Ovary (tissue), 9 donors: ENCODE data around the gene PCSK5. TPM values are rescaled to one million over a fixed set of nuclear protein-coding genes. Genes with fewer than 3 reads are reported as not detected.

Experiments used
- DNase-seq, 5 donors: peaks; one replicate each; pipeline ENCODE4 v3.0.0-alpha.2; 2019 to 2020
- H3K27ac ChIP-seq, 2 donors: fragments of 200-600 bp; one replicate each; pipeline versions ENCODE4 v1.5.1 to v1.8.0; 2019 to 2022
- H3K27me3 ChIP-seq: fragments of 200-600 bp; one replicate; pipeline ENCODE4 v1.8.0; 2022
- H3K36me3 ChIP-seq: fragments of 200-600 bp; sonication (generic); one replicate; pipeline ENCODE4 v1.5.1; 2019
- H3K4me1 ChIP-seq: one replicate; pipeline ENCODE4 v1.8.1; 2013; ENCODE audit warnings: mild to moderate bottlenecking, moderate library complexity; ENCODE audit not compliant: insufficient read depth
- H3K4me3 ChIP-seq: fragments of 200-600 bp; sonication (generic); one replicate; pipeline ENCODE4 v1.5.1; 2017
- H3K9me3 ChIP-seq, 2 donors: fragments of 200-600 bp in 1 of 2; sonication (generic) in 1 of 2; one replicate each; pipeline versions ENCODE4 v1.5.1 to v1.8.1; 2013 to 2019; ENCODE audit warnings: mild to moderate bottlenecking in 1 of 2, moderate library complexity in 1 of 2
- CTCF ChIP-seq, 3 donors: fragments of 450-650 bp in 2 of 3; fragments of 200-600 bp in 1 of 3; IDR thresholded peaks; one replicate each; pipeline versions ENCODE4 v1.5.1 to v1.8.0; 2016 to 2022; ENCODE audit warnings: antibody characterized with exemption in 3 of 3, mild to moderate bottlenecking in 1 of 3
- EP300 ChIP-seq: sonication (generic); formaldehyde crosslinking; IDR thresholded peaks from one replicate; pipeline ENCODE4 v1.6.1; 2017; ENCODE audit warnings: antibody characterized with exemption
- POLR2A ChIP-seq: fragments of 450-650 bp; IDR thresholded peaks from one replicate; pipeline ENCODE4 v1.6.1; 2017; ENCODE audit warnings: antibody characterized with exemption, mild to moderate bottlenecking, moderate library complexity
- WGBS, 3 donors: extraction: QIAGEN DNeasy Blood & Tissue Kit in 1 of 3; methylation state at CpG; one replicate each; pipeline versions ENCODE4 v1.1.5 to v1.1.7; 2013 to 2017; 5-methylcytosine and 5-hydroxymethylcytosine counted together
- intact Hi-C, 4 donors: fragments of 100-400 bp; cut with DNase I; formaldehyde crosslinking; loops; one replicate each; pipeline versions ENCODE4 v1.11.0 to v1.15.1; 2022 to 2023
- polyA plus RNA-seq, 2 donors: library from polyadenylated mRNA; stranded (reverse); fragments of 200-250 nt in 1 of 2; fragments of 350-450 nt in 1 of 2; fragmentation: Illumina TruSeq in 1 of 2; extraction: RNeasy Lipid Tissue Mini Kit (QIAGEN cat#74804) in 1 of 2; gene quantifications; one replicate each; pipeline ENCODE4 v1.2.3, GENCODE V29; 2013 to 2014
- total RNA-seq, 7 donors: library from RNA; depleted of rRNA in 2 of 7; stranded (reverse); fragments of >200 nt in 2 of 7; fragmentation: NEBNext Ultra II Directional in 3 of 7; extraction: Animal tissue kit (Norgen Biotek cat#: 25700) in 3 of 7; gene quantifications; one replicate each; pipeline versions ENCODE4 v1.1.0 to v1.2.4, GENCODE V29; 2016 to 2023
- donor health status: DM: no; HTN: no; CAD: no; lungs with moderate emphysema.
- donor health status: DM: no; HTN: no; CAD: no.
- donor health status: Bipolar disorder and iron deficiency.
- donor health status: DM: yes; HTN: yes; CAD: no.
- donor health status: DM: no; HTN: no; CAD: no.
- donor health status: DM: yes; HTN: yes; CAD: no.

PCSK5 gene
- total and polyA plus RNA-seq, 9 donors = 12.7 to 41.8 (median 28.3) TPM

- H3K4me1 ChIP-seq = no peaks in the 10 kb centered on the region
- intact Hi-C loops = no loop called here
These were observed 357.0 kb downstream of the PCSK5 start for GRCh38 chr9:76247426-76247825.

GRCh38 chr9:76249309-76249708 lies 358.8 kb downstream of the PCSK5 start:
- H3K36me3 ChIP-seq = no peaks in the 10 kb centered on the region
- no peaks in the 10 kb centered on the region for H3K27me3 ChIP-seq
- H3K27ac ChIP-seq = no peak overlapping the region
- TF ChIP-seq POLR2A (no peak), CTCF (IDR thresholded peaks at IDR 0.05) (no peak), EP300 (no peak)
- intact Hi-C loops = no loop called here
- no peaks in the 10 kb centered on the region for H3K9me3 ChIP-seq
- H3K4me1 ChIP-seq = no peaks in the 10 kb centered on the region
- H3K4me3 ChIP-seq = no peak overlapping the region
- no peak for DNase-seq

More at GRCh38 chr9:76247426-76247825, 357.0 kb downstream of the PCSK5 start:
- Histone ChIP-seq H3K27ac (no peak overlapping the region), H3K27me3 (no peaks in the 10 kb centered on the region), H3K4me3 (no peak overlapping the region), H3K36me3 (no peaks in the 10 kb centered on the region), H3K9me3 (no peaks in the 10 kb centered on the region)
- no peak for DNase-seq
- 94 to 100% (median 98%) methylated on average over 2 of the region's 2 CpGs for WGBS, 3 donors
- TF ChIP-seq CTCF (IDR thresholded peaks at IDR 0.05) = no peak
- TF ChIP-seq EP300 = no peak
- TF ChIP-seq POLR2A = no peak

- intact Hi-C loops = no loop called here
- Histone ChIP-seq H3K27me3 (no peaks in the 10 kb centered on the region), H3K4me3 (no peak overlapping the region), H3K9me3 (no peaks in the 10 kb centered on the region), H3K4me1 (peaks cover 7% of the 10 kb centered on the region), H3K27ac (peak overlapping the region in 1 of 2 donors; percentile 72), H3K36me3 (no peaks in the 10 kb centered on the region)
- TF ChIP-seq EP300 (no peak), POLR2A (no peak), CTCF (IDR thresholded peaks at IDR 0.05) (no peak)
- DNase-seq = peak; percentile 74 to 89 (median 81)
- 11 to 18% (median 14%) methylated on average over 12 of the region's 12 CpGs for WGBS, 3 donors
These were observed 365.4 kb downstream of the PCSK5 start for GRCh38 chr9:76255781-76256455.

- DNase-seq = peak; percentile 50 to 70 (median 61)
- Histone ChIP-seq H3K9me3 (no peaks in the 10 kb centered on the region), H3K36me3 (no peaks in the 10 kb centered on the region), H3K27me3 (no peaks in the 10 kb centered on the region), H3K27ac (peak overlapping the region in 1 of 2 donors; percentile 72), H3K4me1 (peaks cover 7% of the 10 kb centered on the region), H3K4me3 (no peak overlapping the region)
- intact Hi-C loops = no loop called here
- WGBS, 3 donors = 25 to 54% (median 51%) methylated on average over 7 of the region's 7 CpGs
- TF ChIP-seq EP300 (no peak), POLR2A (no peak), CTCF (IDR thresholded peaks at IDR 0.05) (no peak)
These were observed 366.8 kb downstream of the PCSK5 start for GRCh38 chr9:76257311-76257710.
